Measurements from ENCODE around the gene SLC16A11.

SLC16A11 gene

GRCh38 chr17:7026471-7027115, 17.3 kb downstream of the SLC16A11 start:
- no peak for DNase-seq (ENCODE audit: low read depth in 2 of 2)

- DNase-seq (ENCODE audit: low read depth in 2 of 2) = no peak
Observed at GRCh38 chr17:7025245-7025644, 18.6 kb downstream of the SLC16A11 start.

GRCh38 chr17:7024402-7024785, 19.5 kb downstream of the SLC16A11 start:
- no peak for DNase-seq (ENCODE audit: low read depth in 2 of 2)

GRCh38 chr17:7023576-7024401, 20.1 kb downstream of the SLC16A11 start:
- DNase-seq (ENCODE audit: low read depth in 2 of 2) = peak; percentile 90 to 96

GRCh38 chr17:7022781-7023571, 20.9 kb downstream of the SLC16A11 start, which contains the start of gene BCL6B:
Gene BCL6B, plus strand, starts transcription at chr17:7023050. Its CDS starts 622 bp downstream, at chr17:7023672.
- no peak for DNase-seq (ENCODE audit: low read depth in 2 of 2)

GRCh38 chr17:7021993-7022778, 21.7 kb downstream of the SLC16A11 start:
- peak; percentile 74 for DNase-seq (ENCODE audit: low read depth in 2 of 2)

GRCh38 chr17:7020894-7021664, 22.8 kb downstream of the SLC16A11 start:
- DNase-seq (ENCODE audit: low read depth in 2 of 2) = no peak

- no peak for DNase-seq (ENCODE audit: low read depth in 2 of 2)
Observed at GRCh38 chr17:7019839-7020519, 23.9 kb downstream of the SLC16A11 start.

- DNase-seq (ENCODE audit: low read depth in 2 of 2) = no peak
Observed at GRCh38 chr17:7019367-7019766, 24.5 kb downstream of the SLC16A11 start.

GRCh38 chr17:7018331-7018964, 25.4 kb downstream of the SLC16A11 start:
- no peak for DNase-seq (ENCODE audit: low read depth in 2 of 2)

- no peak for DNase-seq (ENCODE audit: low read depth in 2 of 2)
Observed at GRCh38 chr17:7017827-7018200, 26.1 kb downstream of the SLC16A11 start.

- DNase-seq (ENCODE audit: low read depth in 2 of 2) = no peak
Observed at GRCh38 chr17:7016886-7017826, 26.7 kb downstream of the SLC16A11 start.

- DNase-seq (ENCODE audit: low read depth in 2 of 2) = no peak
Observed at GRCh38 chr17:7016418-7016817, 27.5 kb downstream of the SLC16A11 start.

GRCh38 chr17:7014995-7015958, 28.6 kb downstream of the SLC16A11 start:
- peak; percentile 60 for DNase-seq (ENCODE audit: low read depth in 2 of 2)

- DNase-seq (ENCODE audit: low read depth in 2 of 2) = peak; percentile 95
Observed at GRCh38 chr17:7014261-7014994, 29.5 kb downstream of the SLC16A11 start.

- no peak for DNase-seq (ENCODE audit: low read depth in 2 of 2)
Observed at GRCh38 chr17:7011942-7012254, 32.0 kb downstream of the SLC16A11 start.

- no peak for DNase-seq (ENCODE audit: low read depth in 2 of 2)
Observed at GRCh38 chr17:7011415-7011814, 32.5 kb downstream of the SLC16A11 start.

Data from activated CD4-positive, alpha-beta T cell treated with anti-CD3 and anti-CD28 coated beads for 24 hours (primary cell).